ENCODE results near the gene KIF18A. TPM values are rescaled to one million over a fixed set of nuclear protein-coding genes. Genes with fewer than 3 reads are reported as not detected.

Gene KIF18A
- total and polyA plus RNA-seq, 7 experiments from 2014 or later: 0.48 to 21.3 (median 0.79) TPM

GRCh38 chr11:28110108-28110820, 2.3 kb upstream of the KIF18A start:
- peaks cover 27 to 75% (median 65%) of the 10 kb centered on the region in 7 donors for H3K4me1 Mint-ChIP-seq

DNA sequence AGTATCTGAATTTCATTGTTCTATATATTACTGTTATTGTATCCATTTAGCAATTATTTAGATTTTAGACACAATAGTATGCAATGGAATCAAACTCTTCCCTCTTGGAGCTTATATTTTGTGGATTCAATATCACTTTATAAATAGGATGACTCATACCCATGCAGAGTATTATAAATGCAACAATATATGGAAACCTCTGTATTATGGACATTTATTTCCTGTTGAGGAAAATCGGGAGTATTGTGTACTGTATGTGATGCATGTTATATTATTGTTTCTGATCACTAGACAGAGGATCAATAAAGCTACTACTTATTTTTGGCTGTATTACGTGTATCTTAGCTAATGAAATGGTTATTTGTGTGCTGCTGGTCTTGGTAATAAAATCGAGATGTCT, 1.0 kb upstream of the KIF18A start:
- intact Hi-C loops (cut with micrococcal nuclease): loop anchor here (1.0 to 2.0 kb wide), 5 partner anchors 14 to 746 kb away; partner anchors contain the start of genes LIN7C (in 2 of the 2) and CCDC34 (in 1 of the 2)
- no peak overlapping the region for H3K4me3 ChIP-seq (ENCODE audit: low read length)
- ChIA-PET POLR2A (no interaction called here), CTCF (no interaction called here)
- H3K4me1 ChIP-seq (ENCODE audit: control insufficient read depth in 2 of 2, insufficient read depth in 2 of 2, low read length in 2 of 2): peaks cover 19 to 27% of the 10 kb centered on the region in 2 donors
- Mint-ChIP-seq H3K27ac (peak overlapping the region; percentile 96 to 100 (median 97)), H3K27me3 (no peaks in the 10 kb centered on the region), H3K9me3 (no peaks in the 10 kb centered on the region), H3K4me3 (peak overlapping the region; percentile 89 to 98 (median 96)), H3K36me3 (peaks cover 2 to 7% (median 3%) of the 10 kb centered on the region in 5 donors), H3K4me1 (peaks cover 29 to 72% (median 64%) of the 10 kb centered on the region in 7 donors)
- H3K27me3 ChIP-seq (ENCODE audit: control insufficient read depth in 2 of 2, insufficient read depth in 2 of 2, low read length in 2 of 2): no peaks in the 10 kb centered on the region
- ATAC-seq: no peak
- peaks cover 0 to 5% (median 0%) of the 10 kb centered on the region in 3 experiments for H3K36me3 ChIP-seq (ENCODE audit: control insufficient read depth in 2 of 3, insufficient read depth in 3 of 3, low read length in 3 of 3)
- DNase-seq: peak in 1 of 9 donors; percentile 2
- no peaks in the 10 kb centered on the region for H3K9me3 ChIP-seq (ENCODE audit: control insufficient read depth in 2 of 3, low read length in 3 of 3)
- peak overlapping the region; percentile 92 for H3K27ac ChIP-seq (ENCODE audit: low read depth, low read length)

More at GRCh38 chr11:28110108-28110820, 2.3 kb upstream of the KIF18A start:
- Mint-ChIP-seq H3K9me3 (no peaks in the 10 kb centered on the region), H3K27me3 (no peaks in the 10 kb centered on the region), H3K27ac (peak overlapping the region; percentile 96 to 100 (median 97)), H3K4me3 (peak overlapping the region; percentile 89 to 98 (median 96)), H3K36me3 (peaks cover 6 to 11% (median 6%) of the 10 kb centered on the region in 5 donors)
- Histone ChIP-seq H3K27ac (ENCODE audit: low read depth, low read length) (peak overlapping the region; percentile 92), H3K27me3 (ENCODE audit: control insufficient read depth in 2 of 2, insufficient read depth in 2 of 2, low read length in 2 of 2) (no peaks in the 10 kb centered on the region), H3K4me1 (ENCODE audit: control insufficient read depth in 2 of 2, insufficient read depth in 2 of 2, low read length in 2 of 2) (peaks cover 19 to 27% of the 10 kb centered on the region in 2 donors), H3K4me3 (ENCODE audit: low read length) (peak overlapping the region; percentile 85), H3K36me3 (ENCODE audit: control insufficient read depth in 2 of 3, insufficient read depth in 3 of 3, low read length in 3 of 3) (peaks cover 0 to 9% (median 0%) of the 10 kb centered on the region in 3 experiments), H3K9me3 (ENCODE audit: control insufficient read depth in 2 of 3, low read length in 3 of 3) (no peaks in the 10 kb centered on the region)
- ATAC-seq (peak; percentile 22), DNase-seq (peak; percentile 18 to 58 (median 33))
- ChIA-PET CTCF (no interaction called here), POLR2A (no interaction called here)
- intact Hi-C loops (cut with micrococcal nuclease): no loop called here

DNA sequence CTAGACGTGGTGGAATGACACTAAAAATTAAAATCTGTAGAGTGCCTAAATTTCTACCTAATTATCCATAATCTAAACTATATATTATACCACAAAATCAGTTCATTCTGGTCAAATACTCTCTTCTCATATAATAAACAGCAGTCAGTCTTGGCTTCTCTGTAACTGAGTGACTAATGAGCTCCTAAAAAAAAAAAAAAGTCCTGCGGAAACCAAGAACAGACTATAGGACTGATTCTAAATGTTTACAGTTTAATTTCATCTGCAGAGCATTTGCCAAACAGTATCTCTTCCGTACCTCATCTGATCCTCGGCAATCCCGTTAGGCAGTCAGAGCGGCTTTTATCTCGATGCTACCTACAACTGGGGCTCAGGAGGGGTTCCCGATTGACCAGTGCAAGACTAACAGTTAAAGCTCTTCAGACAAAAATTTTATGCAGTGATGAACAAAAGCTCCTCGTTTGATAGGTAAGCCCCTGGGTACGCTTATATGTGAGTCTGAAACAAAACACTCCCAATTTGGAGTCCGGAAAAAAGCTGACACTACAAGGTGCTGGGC, 686 bp downstream of the KIF18A start:
- Mint-ChIP-seq H3K4me1 (peaks cover 26 to 61% (median 57%) of the 10 kb centered on the region in 7 donors), H3K9me3 (no peaks in the 10 kb centered on the region), H3K4me3 (peak overlapping the region; percentile 89 to 98 (median 96)), H3K27me3 (no peaks in the 10 kb centered on the region), H3K27ac (peak overlapping the region; percentile 96 to 100 (median 97)), H3K36me3 (peaks cover 0 to under 1% (median 0%) of the 10 kb centered on the region in 5 donors)
- Histone ChIP-seq H3K9me3 (ENCODE audit: control insufficient read depth in 2 of 3, low read length in 3 of 3) (no peaks in the 10 kb centered on the region), H3K4me1 (ENCODE audit: control insufficient read depth in 2 of 2, insufficient read depth in 2 of 2, low read length in 2 of 2) (peaks cover 19 to 27% of the 10 kb centered on the region in 2 donors), H3K27ac (ENCODE audit: low read depth, low read length) (peak overlapping the region; percentile 92), H3K4me3 (ENCODE audit: low read length) (peak overlapping the region; percentile 98), H3K36me3 (ENCODE audit: control insufficient read depth in 2 of 3, insufficient read depth in 3 of 3, low read length in 3 of 3) (peaks cover 0 to 5% (median 0%) of the 10 kb centered on the region in 3 experiments), H3K27me3 (ENCODE audit: control insufficient read depth in 2 of 2, insufficient read depth in 2 of 2, low read length in 2 of 2) (no peaks in the 10 kb centered on the region)
- POLR2A ChIA-PET: interaction anchor here (0.7 kb wide), 1 partner anchor 10 kb away, joined by 4 read pairs; no protein-coding TSS in a partner anchor
- intact Hi-C loops (cut with micrococcal nuclease): loop anchor here in 1 of 2 donors (1.0 kb wide), 2 partner anchors 8 to 744 kb away; partner anchors contain the start of gene CCDC34
- CTCF ChIA-PET: interaction anchor here (1.2 to 1.6 kb wide), 2 partner anchors 11 to 17 kb away, joined by 4 read pairs; no protein-coding TSS in a partner anchor
- ATAC-seq (no peak), DNase-seq (peak in 7 of 9 donors; percentile 9 to 32 (median 28))

DNA sequence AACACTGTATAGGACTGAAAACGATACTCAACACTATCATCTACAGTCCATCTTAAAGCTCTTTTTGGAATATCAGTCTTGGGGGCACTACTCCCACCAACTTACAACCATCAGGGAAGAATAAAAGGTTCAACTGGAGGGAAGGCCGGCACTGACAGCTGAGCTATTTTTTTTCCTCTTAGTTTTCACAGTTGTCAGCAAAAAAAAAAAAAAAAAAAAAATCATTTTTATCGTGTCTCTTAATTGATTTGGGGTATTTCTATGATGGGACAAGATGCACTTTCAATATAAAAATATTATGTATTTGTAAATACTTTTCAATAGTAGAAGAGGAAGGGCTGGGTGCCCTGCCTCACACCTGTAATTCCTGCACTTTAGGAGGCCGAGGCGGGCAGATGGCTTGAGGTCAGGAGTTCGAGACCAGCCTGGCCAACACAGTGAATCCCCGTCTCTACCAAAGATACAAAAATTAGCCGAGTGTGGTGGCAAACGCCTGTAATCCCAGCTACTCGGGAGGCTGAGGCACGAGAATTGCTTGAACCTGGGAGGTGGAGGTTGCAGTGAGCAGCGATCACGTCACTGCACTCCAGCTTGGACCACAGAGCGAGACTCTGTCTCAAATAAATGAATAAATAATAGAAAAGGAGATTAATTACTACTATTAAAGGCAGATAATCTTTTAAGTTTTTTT, 1.5 kb downstream of the KIF18A start:
- Histone ChIP-seq H3K4me1 (ENCODE audit: control insufficient read depth in 2 of 2, insufficient read depth in 2 of 2, low read length in 2 of 2) (peaks cover 19 to 26% of the 10 kb centered on the region in 2 donors), H3K9me3 (ENCODE audit: control insufficient read depth in 2 of 3, low read length in 3 of 3) (no peaks in the 10 kb centered on the region), H3K4me3 (ENCODE audit: low read length) (no peak overlapping the region), H3K36me3 (ENCODE audit: control insufficient read depth in 2 of 3, insufficient read depth in 3 of 3, low read length in 3 of 3) (peaks cover 0 to 5% (median 0%) of the 10 kb centered on the region in 3 experiments), H3K27me3 (ENCODE audit: control insufficient read depth in 2 of 2, insufficient read depth in 2 of 2, low read length in 2 of 2) (no peaks in the 10 kb centered on the region), H3K27ac (ENCODE audit: low read depth, low read length) (no peak overlapping the region)
- DNase-seq: no peak
- H3K27me3 Mint-ChIP-seq: no peaks in the 10 kb centered on the region
- H3K36me3 Mint-ChIP-seq: no peaks in the 10 kb centered on the region
- POLR2A ChIA-PET: no interaction called here
- CTCF ChIA-PET: interaction anchor here (1.6 kb wide), 1 partner anchor 12 kb away, joined by 4 read pairs; no protein-coding TSS in a partner anchor
- H3K4me1 Mint-ChIP-seq: peaks cover 24 to 54% (median 49%) of the 10 kb centered on the region in 7 donors
- intact Hi-C loops (cut with micrococcal nuclease): loop anchor here in 1 of 2 donors (1.0 kb wide), 2 partner anchors 7 to 743 kb away; partner anchors contain the start of gene CCDC34
- no peaks in the 10 kb centered on the region for H3K9me3 Mint-ChIP-seq
- H3K4me3 Mint-ChIP-seq: peak overlapping the region; percentile 22 to 97 (median 56)
- peak overlapping the region in 7 of 9 donors; percentile 59 to 99 (median 67) for H3K27ac Mint-ChIP-seq
- ATAC-seq: no peak

DNA sequence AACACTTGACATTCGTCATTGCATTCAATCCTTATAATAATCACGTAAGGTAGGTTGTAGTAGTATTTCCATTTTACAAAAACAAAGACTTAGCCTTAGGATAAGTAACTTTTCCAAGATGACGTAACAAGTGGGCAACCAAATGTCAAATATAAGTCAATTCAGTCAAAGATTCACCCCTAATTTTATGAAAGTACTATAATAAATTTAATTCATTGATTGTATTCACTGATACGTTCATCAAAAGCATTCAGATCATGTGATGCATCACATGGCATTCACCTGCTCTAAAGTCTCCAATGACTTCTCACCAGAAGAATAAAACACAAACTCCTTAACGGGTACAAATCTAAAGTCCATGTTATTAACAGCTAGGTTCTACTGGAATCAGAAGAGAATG, 2.1 kb downstream of the KIF18A start:
- CTCF ChIA-PET: no interaction called here
- POLR2A ChIA-PET: no interaction called here
- H3K27ac ChIP-seq (ENCODE audit: low read depth, low read length): no peak overlapping the region
- Mint-ChIP-seq H3K9me3 (no peaks in the 10 kb centered on the region), H3K36me3 (no peaks in the 10 kb centered on the region), H3K27ac (peak overlapping the region in 6 of 9 donors; percentile 49 to 86 (median 63)), H3K4me3 (peak overlapping the region; percentile 22 to 89 (median 54)), H3K4me1 (peaks cover 22 to 49% (median 43%) of the 10 kb centered on the region in 7 donors), H3K27me3 (no peaks in the 10 kb centered on the region)
- no peak for DNase-seq
- H3K9me3 ChIP-seq (ENCODE audit: control insufficient read depth in 2 of 3, low read length in 3 of 3): no peaks in the 10 kb centered on the region
- no peak for ATAC-seq
- no peak overlapping the region for H3K4me3 ChIP-seq (ENCODE audit: low read length)
- H3K4me1 ChIP-seq (ENCODE audit: control insufficient read depth in 2 of 2, insufficient read depth in 2 of 2, low read length in 2 of 2): peaks cover 16 to 20% of the 10 kb centered on the region in 2 donors
- no peaks in the 10 kb centered on the region for H3K27me3 ChIP-seq (ENCODE audit: control insufficient read depth in 2 of 2, insufficient read depth in 2 of 2, low read length in 2 of 2)
- peaks cover 0 to 5% (median 0%) of the 10 kb centered on the region in 3 experiments for H3K36me3 ChIP-seq (ENCODE audit: control insufficient read depth in 2 of 3, insufficient read depth in 3 of 3, low read length in 3 of 3)
- intact Hi-C loops (cut with micrococcal nuclease): no loop called here

DNA sequence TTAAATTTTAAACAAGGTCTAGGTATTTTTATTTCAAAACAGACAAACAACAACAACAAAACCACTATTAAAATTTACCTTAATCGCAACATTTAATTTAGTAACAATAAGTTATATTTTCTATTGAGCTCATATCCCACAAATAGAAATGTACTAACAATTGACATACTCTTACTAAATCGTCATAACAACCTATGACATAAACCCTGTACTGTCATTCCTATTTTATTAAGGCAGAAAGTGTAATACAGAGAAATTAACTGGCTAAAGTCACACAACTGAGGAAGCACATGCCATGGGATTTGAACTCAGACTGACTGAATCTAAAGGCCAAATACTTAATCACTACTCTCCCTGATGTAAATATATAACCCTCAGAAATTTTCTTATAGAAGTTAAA, 3.0 kb downstream of the KIF18A start:
- Mint-ChIP-seq H3K36me3 (no peaks in the 10 kb centered on the region), H3K4me1 (peaks cover 22 to 49% (median 34%) of the 10 kb centered on the region in 7 donors), H3K9me3 (no peaks in the 10 kb centered on the region), H3K27ac (no peak overlapping the region), H3K27me3 (no peaks in the 10 kb centered on the region), H3K4me3 (no peak overlapping the region)
- H3K4me1 ChIP-seq (ENCODE audit: control insufficient read depth in 2 of 2, insufficient read depth in 2 of 2, low read length in 2 of 2): peaks cover 13 to 18% of the 10 kb centered on the region in 2 donors
- no peak overlapping the region for H3K27ac ChIP-seq (ENCODE audit: low read depth, low read length)
- no peak for DNase-seq
- no peak overlapping the region for H3K4me3 ChIP-seq (ENCODE audit: low read length)
- no peaks in the 10 kb centered on the region for H3K9me3 ChIP-seq (ENCODE audit: control insufficient read depth in 2 of 3, low read length in 3 of 3)
- ATAC-seq: no peak
- POLR2A ChIA-PET: no interaction called here
- intact Hi-C loops (cut with micrococcal nuclease): no loop called here
- H3K36me3 ChIP-seq (ENCODE audit: control insufficient read depth in 2 of 3, insufficient read depth in 3 of 3, low read length in 3 of 3): no peaks in the 10 kb centered on the region
- CTCF ChIA-PET: no interaction called here
- no peaks in the 10 kb centered on the region for H3K27me3 ChIP-seq (ENCODE audit: control insufficient read depth in 2 of 2, insufficient read depth in 2 of 2, low read length in 2 of 2)
